ENCODE results near the gene ITPRID2.

Gene ITPRID2

GRCh38 chr2:181853696-181854095 lies 37.8 kb upstream of the ITPRID2 start:
- Histone ChIP-seq H3K4me3 (ENCODE audit: low read depth in 1 of 2, low read length in 2 of 2) (no peak overlapping the region), H3K4me1 (ENCODE audit: control insufficient read depth in 1 of 2, insufficient read depth in 2 of 2, low read length in 2 of 2) (no peaks in the 10 kb centered on the region), H3K36me3 (ENCODE audit: control insufficient read depth in 1 of 2, insufficient read depth in 2 of 2, low read length in 2 of 2) (no peaks in the 10 kb centered on the region), H3K27ac (ENCODE audit: low read depth, low read length) (no peak overlapping the region), H3K9me3 (ENCODE audit: control insufficient read depth in 1 of 2, low read length in 2 of 2) (no peaks in the 10 kb centered on the region), H3K9ac (ENCODE audit: low read depth in 1 of 2, low read length in 2 of 2) (no peak overlapping the region), H3K27me3 (ENCODE audit: control insufficient read depth in 1 of 2, insufficient read depth in 2 of 2, low read length in 2 of 2) (no peaks in the 10 kb centered on the region)

GRCh38 chr2:181857483-181857882 lies 34.0 kb upstream of the ITPRID2 start:
- Histone ChIP-seq H3K9me3 (ENCODE audit: control insufficient read depth in 1 of 2, low read length in 2 of 2) (no peaks in the 10 kb centered on the region), H3K9ac (ENCODE audit: low read depth in 1 of 2, low read length in 2 of 2) (no peak overlapping the region), H3K4me1 (ENCODE audit: control insufficient read depth in 1 of 2, insufficient read depth in 2 of 2, low read length in 2 of 2) (no peaks in the 10 kb centered on the region), H3K27ac (ENCODE audit: low read depth, low read length) (no peak overlapping the region), H3K36me3 (ENCODE audit: control insufficient read depth in 1 of 2, insufficient read depth in 2 of 2, low read length in 2 of 2) (no peaks in the 10 kb centered on the region), H3K27me3 (ENCODE audit: control insufficient read depth in 1 of 2, insufficient read depth in 2 of 2, low read length in 2 of 2) (no peaks in the 10 kb centered on the region), H3K4me3 (ENCODE audit: low read depth in 1 of 2, low read length in 2 of 2) (no peak overlapping the region)

- no peak overlapping the region for H3K4me3 ChIP-seq (ENCODE audit: low read depth in 1 of 2, low read length in 2 of 2)
- no peaks in the 10 kb centered on the region for H3K36me3 ChIP-seq (ENCODE audit: control insufficient read depth in 1 of 2, insufficient read depth in 2 of 2, low read length in 2 of 2)
- no peak overlapping the region for H3K9ac ChIP-seq (ENCODE audit: low read depth in 1 of 2, low read length in 2 of 2)
- no peaks in the 10 kb centered on the region for H3K9me3 ChIP-seq (ENCODE audit: control insufficient read depth in 1 of 2, low read length in 2 of 2)
- H3K4me1 ChIP-seq (ENCODE audit: control insufficient read depth in 1 of 2, insufficient read depth in 2 of 2, low read length in 2 of 2) = no peaks in the 10 kb centered on the region
- no peaks in the 10 kb centered on the region for H3K27me3 ChIP-seq (ENCODE audit: control insufficient read depth in 1 of 2, insufficient read depth in 2 of 2, low read length in 2 of 2)
- H3K27ac ChIP-seq (ENCODE audit: low read depth, low read length) = no peak overlapping the region
Observed at GRCh38 chr2:181858600-181858999, 32.9 kb upstream of the ITPRID2 start.

- Histone ChIP-seq H3K36me3 (ENCODE audit: control insufficient read depth in 1 of 2, insufficient read depth in 2 of 2, low read length in 2 of 2) (no peaks in the 10 kb centered on the region), H3K4me1 (ENCODE audit: control insufficient read depth in 1 of 2, insufficient read depth in 2 of 2, low read length in 2 of 2) (no peaks in the 10 kb centered on the region), H3K9me3 (ENCODE audit: control insufficient read depth in 1 of 2, low read length in 2 of 2) (no peaks in the 10 kb centered on the region), H3K4me3 (ENCODE audit: low read depth in 1 of 2, low read length in 2 of 2) (no peak overlapping the region), H3K9ac (ENCODE audit: low read depth in 1 of 2, low read length in 2 of 2) (no peak overlapping the region), H3K27ac (ENCODE audit: low read depth, low read length) (no peak overlapping the region), H3K27me3 (ENCODE audit: control insufficient read depth in 1 of 2, insufficient read depth in 2 of 2, low read length in 2 of 2) (no peaks in the 10 kb centered on the region)
Observed at GRCh38 chr2:181859123-181859522, 32.4 kb upstream of the ITPRID2 start.

GRCh38 chr2:181859803-181860202 lies 31.7 kb upstream of the ITPRID2 start:
- Histone ChIP-seq H3K27me3 (ENCODE audit: control insufficient read depth in 1 of 2, insufficient read depth in 2 of 2, low read length in 2 of 2) (no peaks in the 10 kb centered on the region), H3K27ac (ENCODE audit: low read depth, low read length) (no peak overlapping the region), H3K4me1 (ENCODE audit: control insufficient read depth in 1 of 2, insufficient read depth in 2 of 2, low read length in 2 of 2) (no peaks in the 10 kb centered on the region), H3K9ac (ENCODE audit: low read depth in 1 of 2, low read length in 2 of 2) (no peak overlapping the region), H3K4me3 (ENCODE audit: low read depth in 1 of 2, low read length in 2 of 2) (no peak overlapping the region), H3K9me3 (ENCODE audit: control insufficient read depth in 1 of 2, low read length in 2 of 2) (no peaks in the 10 kb centered on the region), H3K36me3 (ENCODE audit: control insufficient read depth in 1 of 2, insufficient read depth in 2 of 2, low read length in 2 of 2) (no peaks in the 10 kb centered on the region)

- Histone ChIP-seq H3K9me3 (ENCODE audit: control insufficient read depth in 1 of 2, low read length in 2 of 2) (no peaks in the 10 kb centered on the region), H3K27ac (ENCODE audit: low read depth, low read length) (no peak overlapping the region), H3K4me3 (ENCODE audit: low read depth in 1 of 2, low read length in 2 of 2) (no peak overlapping the region), H3K4me1 (ENCODE audit: control insufficient read depth in 1 of 2, insufficient read depth in 2 of 2, low read length in 2 of 2) (no peaks in the 10 kb centered on the region), H3K27me3 (ENCODE audit: control insufficient read depth in 1 of 2, insufficient read depth in 2 of 2, low read length in 2 of 2) (no peaks in the 10 kb centered on the region), H3K36me3 (ENCODE audit: control insufficient read depth in 1 of 2, insufficient read depth in 2 of 2, low read length in 2 of 2) (no peaks in the 10 kb centered on the region), H3K9ac (ENCODE audit: low read depth in 1 of 2, low read length in 2 of 2) (no peak overlapping the region)
Observed at GRCh38 chr2:181861379-181861778, 30.2 kb upstream of the ITPRID2 start.

- Histone ChIP-seq H3K27ac (ENCODE audit: low read depth, low read length) (no peak overlapping the region), H3K9ac (ENCODE audit: low read depth in 1 of 2, low read length in 2 of 2) (no peak overlapping the region), H3K36me3 (ENCODE audit: control insufficient read depth in 1 of 2, insufficient read depth in 2 of 2, low read length in 2 of 2) (no peaks in the 10 kb centered on the region), H3K27me3 (ENCODE audit: control insufficient read depth in 1 of 2, insufficient read depth in 2 of 2, low read length in 2 of 2) (no peaks in the 10 kb centered on the region), H3K4me1 (ENCODE audit: control insufficient read depth in 1 of 2, insufficient read depth in 2 of 2, low read length in 2 of 2) (no peaks in the 10 kb centered on the region), H3K9me3 (ENCODE audit: control insufficient read depth in 1 of 2, low read length in 2 of 2) (no peaks in the 10 kb centered on the region), H3K4me3 (ENCODE audit: low read depth in 1 of 2, low read length in 2 of 2) (no peak overlapping the region)
Observed at GRCh38 chr2:181862583-181863281, 28.8 kb upstream of the ITPRID2 start.

GRCh38 chr2:181872178-181872577 lies 19.4 kb upstream of the ITPRID2 start:
- H3K27ac ChIP-seq (ENCODE audit: low read depth, low read length) = no peak overlapping the region

GRCh38 chr2:181876614-181877063 lies 14.9 kb upstream of the ITPRID2 start:
- Histone ChIP-seq H3K9ac (ENCODE audit: low read depth in 1 of 2, low read length in 2 of 2) (no peak overlapping the region), H3K27me3 (ENCODE audit: control insufficient read depth in 1 of 2, insufficient read depth in 2 of 2, low read length in 2 of 2) (no peaks in the 10 kb centered on the region), H3K4me1 (ENCODE audit: control insufficient read depth in 1 of 2, insufficient read depth in 2 of 2, low read length in 2 of 2) (peaks cover 4 to 6% of the 10 kb centered on the region in 2 donors), H3K9me3 (ENCODE audit: control insufficient read depth in 1 of 2, low read length in 2 of 2) (no peaks in the 10 kb centered on the region), H3K4me3 (ENCODE audit: low read depth in 1 of 2, low read length in 2 of 2) (no peak overlapping the region), H3K27ac (ENCODE audit: low read depth, low read length) (no peak overlapping the region), H3K36me3 (ENCODE audit: control insufficient read depth in 1 of 2, insufficient read depth in 2 of 2, low read length in 2 of 2) (no peaks in the 10 kb centered on the region)

More at GRCh38 chr2:181872178-181872577, 19.4 kb upstream of the ITPRID2 start:
- no peak overlapping the region for H3K9ac ChIP-seq (ENCODE audit: low read depth in 1 of 2, low read length in 2 of 2)
- no peak overlapping the region for H3K4me3 ChIP-seq (ENCODE audit: low read depth in 1 of 2, low read length in 2 of 2)
- no peaks in the 10 kb centered on the region for H3K36me3 ChIP-seq (ENCODE audit: control insufficient read depth in 1 of 2, insufficient read depth in 2 of 2, low read length in 2 of 2)
- peaks cover 4 to 6% of the 10 kb centered on the region in 2 donors for H3K4me1 ChIP-seq (ENCODE audit: control insufficient read depth in 1 of 2, insufficient read depth in 2 of 2, low read length in 2 of 2)
- H3K27me3 ChIP-seq (ENCODE audit: control insufficient read depth in 1 of 2, insufficient read depth in 2 of 2, low read length in 2 of 2) = no peaks in the 10 kb centered on the region
- H3K9me3 ChIP-seq (ENCODE audit: control insufficient read depth in 1 of 2, low read length in 2 of 2) = no peaks in the 10 kb centered on the region

GRCh38 chr2:181877181-181877664 lies 14.3 kb upstream of the ITPRID2 start:
- Histone ChIP-seq H3K4me3 (ENCODE audit: low read depth in 1 of 2, low read length in 2 of 2) (no peak overlapping the region), H3K9me3 (ENCODE audit: control insufficient read depth in 1 of 2, low read length in 2 of 2) (no peaks in the 10 kb centered on the region), H3K36me3 (ENCODE audit: control insufficient read depth in 1 of 2, insufficient read depth in 2 of 2, low read length in 2 of 2) (no peaks in the 10 kb centered on the region), H3K27ac (ENCODE audit: low read depth, low read length) (no peak overlapping the region), H3K9ac (ENCODE audit: low read depth in 1 of 2, low read length in 2 of 2) (no peak overlapping the region), H3K27me3 (ENCODE audit: control insufficient read depth in 1 of 2, insufficient read depth in 2 of 2, low read length in 2 of 2) (no peaks in the 10 kb centered on the region), H3K4me1 (ENCODE audit: control insufficient read depth in 1 of 2, insufficient read depth in 2 of 2, low read length in 2 of 2) (peaks cover 4 to 6% of the 10 kb centered on the region in 2 donors)

All from duodenal mucosa (tissue), 2 donors.